ENCODE measurements around the gene DLGAP4.

GRCh38 chr20:36455972-36456625 lies 150.0 kb downstream of the DLGAP4 start:
- TF ChIP-seq CREB1 (IDR thresholded peaks at IDR 0.05) = no peak
- no peak for TF ChIP-seq CTCF (IDR thresholded peaks at IDR 0.05; ENCODE audit: control extremely low read depth in 1 of 3, insufficient read depth in 1 of 3, low read depth in 1 of 3, low read length in 3 of 3)
- TF ChIP-seq EZH2 (IDR thresholded peaks at IDR 0.05; ENCODE audit: low read depth, low read length, severe bottlenecking) = no peak
- TF ChIP-seq SIX5 (IDR thresholded peaks at IDR 0.05; ENCODE audit: low read depth, low read length) = no peak
- no peak for TF ChIP-seq TEAD4 (IDR thresholded peaks at IDR 0.05; ENCODE audit: low read depth, low read length)
- no peak for TF ChIP-seq KDM1A (IDR thresholded peaks at IDR 0.05; ENCODE audit: borderline replicate concordance, low read length)
- TF ChIP-seq POLR2AphosphoS5 (IDR thresholded peaks at IDR 0.05; ENCODE audit: low read depth, low read length) = no peak
- TF ChIP-seq ATF3 (IDR thresholded peaks at IDR 0.05; ENCODE audit: insufficient read depth, low read depth, low read length) = no peak
- TF ChIP-seq SRF (IDR thresholded peaks at IDR 0.05; ENCODE audit: low read depth, low read length) = no peak
- no peak for TF ChIP-seq FOSL1 (IDR thresholded peaks at IDR 0.05; ENCODE audit: insufficient read depth, low read depth, low read length)
- TF ChIP-seq ZNF274 (IDR thresholded peaks at IDR 0.05; ENCODE audit: borderline replicate concordance, extremely low read depth, low read length) = no peak
- no peak for TF ChIP-seq MAFK (IDR thresholded peaks at IDR 0.05; ENCODE audit: low read depth, low read length)
- TF ChIP-seq JUN (IDR thresholded peaks at IDR 0.05; ENCODE audit: low read depth, low read length) = no peak
- no peak for TF ChIP-seq CBX5 (IDR thresholded peaks at IDR 0.05; ENCODE audit: low read depth, low read length)

All from H1 (cell line).